ENCODE results near the gene C1orf21. TPM values are rescaled to one million over a fixed set of nuclear protein-coding genes. Genes with fewer than 3 reads are reported as not detected.
"Not testable (repeated sequence)": the region's sequence is repeated elsewhere in the genome, so short reads cannot be mapped to it uniquely, and the experiment has no call there.

C1orf21 gene, protein sequence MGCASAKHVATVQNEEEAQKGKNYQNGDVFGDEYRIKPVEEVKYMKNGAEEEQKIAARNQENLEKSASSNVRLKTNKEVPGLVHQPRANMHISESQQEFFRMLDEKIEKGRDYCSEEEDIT
- total RNA-seq: 10 to 100 TPM; 50.8 to 76.7 (median 69.3) TPM
- 10 to 100 TPM; 20.6 to 30.5 TPM for polyA plus RNA-seq
- long read RNA-seq, donor 1, full-length matches to known transcripts: 26 of 36 reads
- long read RNA-seq, donor 1, partial matches to known transcripts: 4 of 36 reads
- long read RNA-seq, donor 1, other reads (novel, unspliced or antisense): 6 of 36 reads
- long read RNA-seq, donor 2, full-length matches to known transcripts: 61 of 74 reads
- long read RNA-seq, donor 2, partial matches to known transcripts: 6 of 74 reads
- long read RNA-seq, donor 2, other reads (novel, unspliced or antisense): 7 of 74 reads
- long read RNA-seq, donor 3, full-length matches to known transcripts: 66 of 92 reads
- long read RNA-seq, donor 3, partial matches to known transcripts: 3 of 92 reads
- long read RNA-seq, donor 3, other reads (novel, unspliced or antisense): 23 of 92 reads

DNA sequence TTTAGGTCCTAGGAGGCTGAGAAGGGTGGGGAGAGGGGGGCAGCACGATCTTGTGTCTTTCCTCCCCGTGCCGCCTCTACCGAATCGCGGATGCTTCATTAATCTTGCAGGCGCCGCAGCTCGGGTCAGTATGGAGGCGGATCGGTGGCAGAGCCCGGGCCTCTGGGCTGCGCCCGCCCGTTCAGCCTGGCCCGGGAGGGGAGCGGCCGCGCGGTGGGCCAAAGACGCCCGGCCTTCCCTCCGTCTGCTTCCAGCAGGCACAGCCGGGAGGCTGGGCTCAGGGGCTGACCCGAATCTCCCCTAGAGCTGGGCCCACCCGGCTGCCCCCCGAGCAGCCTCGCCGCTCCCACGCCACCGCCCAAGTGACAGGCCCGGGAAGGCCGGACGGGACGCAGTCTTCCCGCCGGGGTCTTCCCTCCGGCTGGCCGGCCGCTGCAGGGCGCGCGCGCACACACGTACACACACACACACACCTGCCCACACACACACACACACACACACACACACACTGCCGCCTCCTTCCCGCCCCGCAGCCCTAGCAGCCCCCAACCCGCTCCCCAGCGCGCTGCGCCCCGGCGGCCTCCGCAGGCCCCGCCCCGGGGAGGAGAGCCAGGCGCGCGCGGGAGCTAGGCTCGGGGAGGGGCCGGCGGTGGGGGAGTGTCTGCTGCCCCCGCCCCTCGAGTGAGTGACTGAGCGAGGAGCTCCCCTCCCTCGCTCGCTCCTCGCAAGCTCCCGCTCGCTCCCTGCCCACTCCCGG, at the start of gene C1orf21:
TSS of gene C1orf21 (plus strand) at position 718 of the 757 bp plus-strand sequence. CDS start 90,481 bp downstream, outside the sequence.
- 1% methylated on average over 50 to 73 of the region's 73 CpGs for WGBS, 2 donors
- H3K4me1 ChIP-seq: peaks cover 0 to 43% (median 34%) of the 10 kb centered on the region in 9 donors
- H3K9me3 ChIP-seq: no peaks in the 10 kb centered on the region
- no peak for TF ChIP-seq CTCF (IDR thresholded peaks at IDR 0.05)
- H3K36me3 ChIP-seq: no peaks in the 10 kb centered on the region
- intact Hi-C loops (cut with DNase I): loop anchor here in 9 of 10 donors (2.0 to 10.0 kb wide), 15 partner anchors 56 to 312 kb away; no protein-coding TSS in a partner anchor
- H3K27ac ChIP-seq: peak within 1 kb of the TSS; percentile 77 to 95 (median 90)
- ATAC-seq (peak; percentile 95 to 98 (median 96)), DNase-seq (peak; percentile 92)
- H3K4me3 ChIP-seq: peak within 1 kb of the TSS; percentile 42 to 97 (median 86)
- H3K27me3 ChIP-seq: peaks cover 0 to 10% (median 0%) of the 10 kb centered on the region in 7 donors

- H3K9me3 ChIP-seq: peaks cover 0 to 12% (median 0%) of the 10 kb centered on the region in 11 donors
- intact Hi-C loops (cut with DNase I); H3K27ac ChIP-seq; ATAC-seq; H3K36me3 ChIP-seq; H3K4me1 ChIP-seq; DNase-seq; H3K4me3 ChIP-seq; H3K27me3 ChIP-seq: not testable (repeated sequence)
- WGBS, 2 donors: 62 to 77% methylated on average over 1 of the region's 1 CpG
These were observed 49.0 kb upstream of the C1orf21 start for GRCh38 chr1:184337865-184338264.

GRCh38 chr1:184340984-184341383, 45.8 kb upstream of the C1orf21 start:
- TF ChIP-seq CTCF (IDR thresholded peaks at IDR 0.05): peak in 4 of 9 donors; percentile 7 to 27 (median 18)
- no peak overlapping the region for H3K4me3 ChIP-seq
- ATAC-seq (no peak), DNase-seq (no peak)
- intact Hi-C loops (cut with DNase I): no loop called here
- H3K27ac ChIP-seq: no peak overlapping the region
- no peaks in the 10 kb centered on the region for H3K27me3 ChIP-seq
- no peaks in the 10 kb centered on the region for H3K4me1 ChIP-seq
- no peaks in the 10 kb centered on the region for H3K36me3 ChIP-seq
- peaks cover 0 to 15% (median 0%) of the 10 kb centered on the region in 11 donors for H3K9me3 ChIP-seq
- WGBS, 2 donors: 96 to 100% methylated on average over 1 of the region's 1 CpG

DNA sequence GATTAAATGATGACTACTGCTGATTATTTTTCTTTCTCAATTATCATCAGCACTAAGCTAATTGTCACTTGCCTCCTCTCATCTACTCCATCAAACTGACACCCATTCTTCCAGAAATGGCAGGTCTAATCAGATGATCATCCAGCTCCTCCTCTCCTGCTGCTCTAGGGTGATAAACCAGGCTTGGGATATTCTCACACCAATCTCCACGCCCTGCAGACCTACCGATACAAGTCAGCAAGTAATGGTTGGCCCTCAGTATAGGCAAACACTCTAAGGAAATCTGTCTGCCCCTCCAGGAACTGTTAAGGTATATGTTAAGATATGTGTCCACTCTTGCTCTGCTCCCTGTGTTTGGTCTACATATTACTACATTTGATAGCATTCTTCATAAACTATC, 36.3 kb upstream of the C1orf21 start:
- Histone ChIP-seq H3K27me3 (no peaks in the 10 kb centered on the region), H3K4me3 (no peak overlapping the region), H3K4me1 (no peaks in the 10 kb centered on the region), H3K36me3 (no peaks in the 10 kb centered on the region), H3K27ac (no peak overlapping the region), H3K9me3 (no peaks in the 10 kb centered on the region)
- 81 to 85% methylated on average over 2 of the region's 2 CpGs for WGBS, 2 donors
- no peak for ATAC-seq
- DNase-seq: no peak
- intact Hi-C loops (cut with DNase I): no loop called here
- no peak for TF ChIP-seq CTCF (IDR thresholded peaks at IDR 0.05)

Data from heart right ventricle (tissue), 16 donors.